ENCODE results near the gene ERN1. TPM values are rescaled to one million over a fixed set of nuclear protein-coding genes. Genes with fewer than 3 reads are reported as not detected.

The ERN1 gene
- total and polyA plus RNA-seq, 2 of the 8 experiments (the other 6 are each of a cell fraction or from before 2014, with no cell fraction given) = 1.8 to 3.9 TPM

DNA sequence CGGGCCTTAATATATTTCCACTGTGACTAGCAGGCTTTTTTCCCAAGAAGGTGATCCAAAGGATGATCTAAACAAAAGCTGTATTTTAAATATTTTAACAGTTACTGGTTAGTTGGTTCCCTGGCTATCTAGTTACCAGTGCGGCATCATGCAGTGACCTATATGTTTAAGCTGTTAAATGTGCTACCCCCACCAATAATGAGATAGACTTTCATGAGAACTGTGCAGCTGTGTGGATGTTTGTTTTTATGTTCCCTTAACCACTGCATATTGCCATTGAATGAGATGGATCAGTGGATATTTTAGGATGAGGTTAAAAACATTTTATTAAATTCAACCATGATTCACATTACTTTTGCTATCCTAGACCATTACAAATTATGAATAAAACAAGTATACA is 16.9 kb downstream of the ERN1 start (continued):
- no peak for TF ChIP-seq KDM4A (IDR thresholded peaks at IDR 0.05; ENCODE audit: low read depth, low read length, severe bottlenecking)
- no peak for TF ChIP-seq GABPA (IDR thresholded peaks at IDR 0.05; ENCODE audit: borderline replicate concordance, insufficient read depth, low read length)
- TF ChIP-seq GTF2F1 (IDR thresholded peaks at IDR 0.05; ENCODE audit: borderline replicate concordance, low read depth, low read length) = no peak
- TF ChIP-seq TAF1 (IDR thresholded peaks at IDR 0.05; ENCODE audit: low read depth, low read length) = no peak
- no peak for TF ChIP-seq BRCA1 (IDR thresholded peaks at IDR 0.05; ENCODE audit: low read depth, low read length)
- no peak for TF ChIP-seq NRF1 (IDR thresholded peaks at IDR 0.05; ENCODE audit: low read depth, low read length)
